ENCODE measurements around the gene AOPEP. TPM values are rescaled to one million over a fixed set of nuclear protein-coding genes. Genes with fewer than 3 reads are reported as not detected.
"Not testable (repeated sequence)": the region's sequence is repeated elsewhere in the genome, so short reads cannot be mapped to it uniquely, and the experiment has no call there.

The AOPEP gene
- total RNA-seq, 1 experiment from 2014 or later, result 55.5 TPM

DNA sequence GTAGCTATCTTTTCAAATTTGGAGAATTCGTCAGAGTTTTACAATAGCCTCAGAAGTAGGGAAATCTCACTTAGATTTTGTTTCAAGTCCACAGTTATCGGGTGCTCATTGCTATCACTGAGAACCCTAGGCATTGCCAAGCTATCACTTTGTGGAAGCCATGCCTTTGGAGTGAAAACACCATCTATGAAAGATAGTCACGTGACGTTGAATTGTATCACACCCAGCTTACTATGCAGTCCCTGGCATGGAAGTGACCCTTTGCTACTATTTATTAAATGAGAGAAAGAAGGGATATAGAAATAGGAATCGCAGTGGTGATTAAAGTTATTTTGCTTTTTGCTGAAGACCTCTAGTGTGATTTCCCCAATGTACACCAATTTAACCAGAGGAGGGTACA is 97.2 kb downstream of the AOPEP start:
- in situ Hi-C loops (cut with HindIII; ENCODE audit: low pct_unique_long_range_greater_than_20kb, low sequenced_read_pairs), result no loop called here
- DNase-seq (ENCODE audit: low read depth), result no peak

DNA sequence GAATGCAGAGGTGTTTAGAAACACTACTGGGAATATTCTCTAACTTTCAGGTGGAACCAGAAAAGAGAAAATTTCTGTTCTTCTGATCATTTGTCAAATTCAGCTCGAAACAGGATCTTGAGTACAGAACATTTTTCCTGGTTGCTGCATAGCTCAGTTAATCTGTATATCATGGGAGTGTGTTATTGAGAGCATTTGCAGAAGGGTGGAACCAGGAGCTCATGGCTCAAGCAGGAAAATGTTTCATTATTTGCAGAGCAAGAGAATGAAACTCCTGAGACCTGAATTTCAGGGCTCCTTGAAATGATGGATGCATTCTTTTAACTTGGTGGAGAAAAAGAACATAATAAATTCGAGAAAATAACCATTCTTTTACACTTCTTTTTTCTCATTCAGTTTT is 97.9 kb downstream of the AOPEP start:
- in situ Hi-C loops (cut with HindIII; ENCODE audit: low pct_unique_long_range_greater_than_20kb, low sequenced_read_pairs), result no loop called here
- no peak for DNase-seq (ENCODE audit: low read depth)

DNA sequence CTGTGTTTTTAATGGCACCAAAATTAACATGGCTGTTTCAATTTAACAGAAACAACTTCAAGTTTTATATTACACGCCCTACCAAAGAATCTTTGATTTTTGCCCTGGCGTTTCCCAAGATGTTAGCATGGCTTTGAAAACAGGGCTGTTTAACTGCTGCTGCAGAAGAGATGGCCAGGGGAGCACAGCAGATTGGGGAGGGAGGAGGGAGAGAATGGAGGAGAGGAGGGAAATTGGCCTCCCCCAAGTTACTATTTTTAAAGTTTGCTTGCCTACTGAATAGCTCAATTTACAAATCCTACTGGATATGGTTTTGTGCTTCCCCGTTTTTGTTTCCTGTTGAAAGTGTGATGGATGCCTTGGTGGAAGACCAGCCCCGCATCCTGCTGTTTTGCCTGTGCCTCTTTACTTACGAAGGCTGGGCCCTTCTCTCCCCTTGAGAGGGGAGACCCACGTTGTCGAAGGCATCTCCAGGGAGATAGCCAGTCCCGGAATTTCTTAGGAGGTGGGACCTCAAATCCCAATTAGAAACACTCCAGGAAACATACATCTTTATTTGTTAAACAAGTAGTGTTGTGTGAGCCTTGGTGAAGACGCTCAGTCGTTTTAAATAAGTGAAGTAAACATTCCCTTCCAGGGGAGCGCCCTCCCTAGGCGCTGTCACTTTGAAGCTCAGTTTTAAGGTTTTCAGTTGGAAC is 98.6 kb downstream of the AOPEP start:
- no peak for DNase-seq (ENCODE audit: low read depth)
- in situ Hi-C loops (cut with HindIII; ENCODE audit: low pct_unique_long_range_greater_than_20kb, low sequenced_read_pairs), result no loop called here

DNA sequence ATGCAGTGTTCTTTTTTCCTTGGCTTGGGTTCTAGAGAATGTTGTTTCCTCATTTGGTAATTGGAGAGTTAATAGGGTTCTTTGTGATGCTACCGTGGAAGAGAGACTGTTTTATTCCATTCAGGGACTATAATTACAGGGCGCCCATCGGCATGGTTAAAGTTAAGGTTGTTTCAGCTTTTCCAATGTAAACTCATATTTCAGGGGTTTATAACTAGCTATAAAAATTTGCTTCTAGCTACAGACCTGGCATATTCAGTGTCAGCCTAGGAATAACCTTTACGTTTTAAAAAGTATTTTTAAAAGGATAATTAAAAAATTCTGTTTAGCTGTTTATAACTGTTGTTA is 99.1 kb downstream of the AOPEP start:
- DNase-seq (ENCODE audit: low read depth), result no peak
- in situ Hi-C loops (cut with HindIII; ENCODE audit: low pct_unique_long_range_greater_than_20kb, low sequenced_read_pairs), result no loop called here

DNA sequence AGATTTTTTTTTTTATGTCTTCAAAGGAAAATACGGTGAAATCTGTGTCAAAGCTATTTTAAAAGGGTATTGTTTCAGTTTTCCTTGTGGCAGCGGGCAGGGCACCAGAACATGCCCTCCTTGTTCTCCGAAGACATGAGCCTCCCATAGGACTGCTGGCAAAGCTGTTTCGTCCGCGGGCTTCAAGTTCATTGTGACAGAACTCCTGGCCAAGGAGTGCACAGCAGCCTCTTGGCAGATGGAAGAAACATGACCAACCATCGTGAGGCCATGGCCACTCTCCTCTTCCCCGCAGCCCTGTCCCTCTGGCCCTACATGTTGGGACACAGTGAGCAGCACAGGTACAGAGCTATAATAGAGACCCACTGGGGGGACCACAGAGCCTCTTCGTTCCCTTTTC is 99.5 kb downstream of the AOPEP start:
- in situ Hi-C loops (cut with HindIII; ENCODE audit: low pct_unique_long_range_greater_than_20kb, low sequenced_read_pairs), result no loop called here
- no peak for DNase-seq (ENCODE audit: low read depth)

DNA sequence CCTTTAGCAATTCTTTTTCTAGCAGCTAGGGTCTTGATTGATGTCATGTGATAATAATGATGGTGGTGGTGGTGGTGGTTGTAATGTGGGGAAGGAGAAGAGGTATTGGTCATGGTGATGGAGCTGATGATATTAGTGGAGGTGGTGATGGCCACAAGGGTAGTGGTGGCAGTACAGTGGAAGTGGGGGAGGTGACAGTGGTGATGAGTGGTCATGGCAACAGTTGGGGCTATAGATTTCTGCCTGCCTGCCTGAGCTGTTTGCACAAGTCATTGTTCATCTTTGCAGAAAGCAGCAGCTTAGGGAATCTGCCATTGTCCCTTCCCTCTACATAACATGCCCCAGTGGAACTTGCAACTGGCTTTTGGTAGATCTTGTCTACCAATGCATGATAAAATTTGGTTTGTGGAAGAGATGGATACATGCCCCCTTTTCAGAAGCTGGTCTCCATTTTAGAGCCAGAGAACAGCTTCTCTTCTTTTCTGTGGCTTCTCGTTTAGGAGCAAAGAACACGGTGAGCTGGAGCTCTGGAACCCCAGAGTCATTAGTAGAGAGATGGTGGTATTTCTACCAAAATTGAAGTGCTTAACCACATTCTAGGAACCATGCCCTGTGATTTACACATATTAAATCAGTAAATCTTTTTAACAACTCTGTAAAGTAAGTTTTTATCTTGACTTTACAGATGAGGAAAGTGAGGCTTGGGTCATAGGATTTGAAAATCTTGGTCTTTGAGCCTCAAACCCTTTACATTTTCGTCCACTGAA is 100.3 kb downstream of the AOPEP start:
- no peak for DNase-seq (ENCODE audit: low read depth)
- in situ Hi-C loops (cut with HindIII; ENCODE audit: low pct_unique_long_range_greater_than_20kb, low sequenced_read_pairs), result no loop called here

DNA sequence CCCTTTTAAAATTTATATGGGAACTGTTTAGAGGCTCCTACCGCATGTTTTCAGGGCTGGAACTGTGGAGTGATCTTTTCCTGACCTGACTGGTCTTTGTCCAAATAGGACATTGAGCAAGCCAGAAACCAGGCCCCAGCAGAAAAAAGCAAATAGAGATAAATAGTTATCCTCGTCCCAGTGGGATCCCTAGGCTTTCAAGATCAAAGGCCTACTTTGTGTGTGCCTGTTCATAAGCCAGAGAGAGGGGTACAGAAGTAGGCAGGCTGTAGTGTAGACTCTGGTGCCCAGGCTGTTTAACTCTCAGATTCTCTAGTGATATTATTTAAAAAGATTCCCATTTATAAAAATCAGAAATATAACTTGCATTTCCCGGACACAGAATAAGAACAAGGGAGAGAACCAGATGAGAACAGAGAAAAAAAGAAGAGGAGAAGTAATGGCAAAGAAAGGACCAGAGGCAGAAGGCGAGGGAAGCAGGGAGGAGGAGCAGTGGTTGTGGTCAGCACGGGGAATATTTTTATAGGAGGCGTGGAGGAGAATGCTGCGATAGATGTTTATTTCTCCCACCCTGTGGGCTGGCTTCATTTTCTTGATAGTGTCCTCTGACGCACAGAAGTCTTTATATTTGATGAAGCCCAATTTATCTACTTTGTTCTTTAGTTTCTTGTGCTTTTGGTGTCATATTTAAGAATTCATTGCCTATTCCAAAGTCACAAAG is 101.2 kb downstream of the AOPEP start:
- in situ Hi-C loops (cut with HindIII; ENCODE audit: low pct_unique_long_range_greater_than_20kb, low sequenced_read_pairs), result no loop called here
- no peak for DNase-seq (ENCODE audit: low read depth)

DNA sequence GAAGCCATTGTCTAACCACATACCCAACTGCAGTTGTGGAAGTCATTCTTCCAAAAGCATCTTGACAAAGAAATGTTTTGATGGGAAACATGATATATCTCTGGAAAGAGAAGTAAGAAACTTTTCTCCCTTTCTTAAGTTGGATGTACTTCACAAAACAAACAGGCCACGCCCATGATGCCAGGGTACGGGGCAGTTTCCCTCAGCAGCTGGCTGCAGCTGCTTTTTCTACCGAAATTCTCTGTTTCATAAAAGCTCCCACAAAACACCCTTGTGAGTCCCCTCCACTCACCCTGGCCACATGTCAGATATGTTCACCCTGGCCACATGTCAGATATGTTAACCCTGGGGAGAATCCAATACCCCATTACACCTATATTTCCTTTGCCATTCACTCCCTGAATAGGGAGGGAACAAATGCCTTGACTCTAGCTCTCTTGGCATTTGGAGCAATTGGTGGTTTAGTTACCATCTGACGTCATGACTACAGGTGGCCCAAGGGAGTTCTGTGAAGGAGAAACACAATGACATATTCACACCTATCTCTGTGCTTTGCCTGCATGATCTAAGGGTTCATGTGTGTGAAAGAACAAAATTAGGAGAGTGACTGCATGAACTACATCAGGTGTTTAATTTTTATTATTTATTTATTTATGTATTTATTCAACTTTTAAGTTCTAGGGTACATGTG is 103.0 kb downstream of the AOPEP start:
- in situ Hi-C loops (cut with HindIII; ENCODE audit: low pct_unique_long_range_greater_than_20kb, low sequenced_read_pairs), result no loop called here
- DNase-seq (ENCODE audit: low read depth), result no peak

DNA sequence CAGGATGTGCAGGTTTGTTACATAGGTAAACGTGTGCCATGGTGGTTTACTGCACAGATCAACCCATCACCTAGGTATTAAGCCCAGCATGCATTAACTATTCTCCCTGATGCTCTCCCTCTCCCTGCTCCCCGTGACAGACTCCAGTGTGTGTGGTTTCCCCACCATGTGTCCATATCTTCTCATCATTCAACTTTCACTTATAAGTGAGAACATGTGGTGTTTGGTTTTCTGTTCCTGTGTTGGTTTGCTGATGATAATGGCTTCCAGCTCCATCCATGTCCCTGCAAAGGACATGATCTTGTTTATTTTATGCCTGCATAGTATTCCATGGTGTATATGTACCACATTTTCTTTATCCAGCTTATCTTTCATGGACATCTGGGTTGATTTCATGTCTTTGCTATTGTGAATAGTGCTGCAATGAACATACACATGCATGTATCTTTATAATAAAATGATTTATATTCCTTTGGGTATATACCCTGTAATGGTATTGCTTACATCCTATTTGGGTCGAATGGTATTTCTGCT is 103.6 kb downstream of the AOPEP start:
- in situ Hi-C loops (cut with HindIII; ENCODE audit: low pct_unique_long_range_greater_than_20kb, low sequenced_read_pairs); DNase-seq (ENCODE audit: low read depth): not testable (repeated sequence)

DNA sequence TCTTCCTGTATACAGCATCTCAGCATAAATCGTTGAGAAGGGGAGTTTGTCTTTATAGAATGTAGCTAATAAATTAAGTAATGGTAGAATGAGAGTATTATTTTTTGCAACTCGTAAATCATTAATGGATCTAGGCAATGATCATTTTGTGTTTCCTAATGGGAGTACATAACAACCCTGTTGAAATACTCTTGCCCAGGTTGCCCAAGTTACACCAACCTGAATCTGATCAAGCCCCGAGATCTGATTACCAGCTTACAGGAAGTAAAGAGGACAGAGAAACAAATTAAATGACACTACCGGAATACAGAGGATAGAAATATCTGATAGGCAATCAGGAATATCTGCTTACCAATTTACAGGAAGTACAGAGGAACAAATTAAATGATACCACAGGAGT is 107.3 kb downstream of the AOPEP start:
- in situ Hi-C loops (cut with HindIII; ENCODE audit: low pct_unique_long_range_greater_than_20kb, low sequenced_read_pairs), result no loop called here
- no peak for DNase-seq (ENCODE audit: low read depth)

DNA sequence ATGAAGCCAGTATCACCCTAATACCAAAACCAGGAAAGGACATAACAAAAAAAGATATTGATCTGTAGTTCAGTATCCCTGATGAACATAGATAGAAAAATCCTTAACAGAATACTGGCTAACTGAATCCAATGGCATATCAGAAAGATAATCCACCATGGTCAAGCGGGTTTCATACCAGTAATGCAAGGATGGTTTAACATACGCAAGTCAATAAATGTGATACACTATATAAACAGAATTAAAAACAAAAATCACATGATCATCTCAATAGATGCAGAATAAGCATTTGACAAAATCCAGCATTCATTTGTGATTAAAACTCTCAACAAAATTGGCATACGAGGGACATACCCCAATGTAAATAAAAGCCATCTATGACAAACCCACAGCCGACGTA is 110.9 kb downstream of the AOPEP start:
- in situ Hi-C loops (cut with HindIII; ENCODE audit: low pct_unique_long_range_greater_than_20kb, low sequenced_read_pairs), result no loop called here
- DNase-seq (ENCODE audit: low read depth), result no peak

DNA sequence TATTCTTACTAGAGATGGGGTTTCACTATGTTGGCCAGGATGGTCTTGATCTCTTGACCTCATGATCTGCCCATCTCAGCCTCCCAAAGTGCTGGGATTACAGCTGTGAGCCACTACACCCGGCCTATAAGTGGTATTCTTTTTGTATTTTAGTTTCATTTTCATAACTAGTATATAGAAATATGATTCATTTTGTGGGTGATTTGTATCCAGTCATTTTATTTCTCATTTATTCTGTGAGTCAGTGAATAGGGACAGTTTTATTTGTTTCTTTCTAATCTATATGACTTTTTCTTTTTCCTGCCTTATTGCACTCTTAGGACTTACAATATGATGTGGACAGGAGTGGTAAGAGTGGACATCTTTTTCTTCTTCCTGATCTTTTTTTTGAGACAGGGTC is 112.9 kb downstream of the AOPEP start:
- DNase-seq (ENCODE audit: low read depth), result no peak

DNA sequence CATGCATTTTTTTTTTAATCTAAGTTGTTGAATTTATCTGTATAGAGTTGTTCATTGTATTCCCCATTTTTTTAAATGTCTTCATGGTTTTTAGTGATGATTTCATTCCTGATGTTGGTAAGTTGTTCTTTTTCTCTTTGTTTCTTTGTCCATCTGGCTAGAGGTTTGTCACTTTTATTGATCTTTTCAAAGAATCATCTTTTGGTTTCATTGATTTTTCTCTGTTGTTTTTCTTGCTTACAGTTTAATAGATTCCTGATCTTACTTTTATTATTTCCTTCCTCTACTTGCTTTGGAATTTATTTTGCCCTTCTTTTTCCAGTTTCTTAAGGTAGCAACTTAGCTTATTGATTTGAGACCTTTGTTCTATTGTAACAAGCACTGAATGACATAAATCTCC is 114.2 kb downstream of the AOPEP start:
- in situ Hi-C loops (cut with HindIII; ENCODE audit: low pct_unique_long_range_greater_than_20kb, low sequenced_read_pairs), result no loop called here
- DNase-seq (ENCODE audit: low read depth), result no peak

More for the DNA sequence above, 112.9 kb downstream of the AOPEP start:
- in situ Hi-C loops (cut with HindIII; ENCODE audit: low pct_unique_long_range_greater_than_20kb, low sequenced_read_pairs), result no loop called here

DNA sequence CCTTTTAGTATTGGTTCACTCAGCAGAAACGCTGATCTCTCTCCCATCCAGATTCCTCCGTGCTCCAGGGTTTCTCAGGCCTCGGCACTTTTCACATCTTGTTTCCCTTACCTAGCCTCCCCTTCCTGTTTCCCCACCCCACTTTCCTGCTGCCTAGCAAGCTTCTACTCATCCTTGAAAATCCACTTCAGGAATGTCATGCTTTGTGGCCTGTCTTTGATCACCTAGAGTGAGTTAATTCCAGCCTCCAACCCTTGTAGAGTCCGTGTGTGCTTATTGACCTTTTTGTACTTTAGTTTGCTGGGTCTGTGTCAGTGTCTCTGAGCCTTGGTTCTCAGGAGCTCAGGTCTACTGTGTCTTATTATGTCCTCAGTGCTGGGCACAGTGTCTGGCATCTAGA is 116.6 kb downstream of the AOPEP start:
- in situ Hi-C loops (cut with HindIII; ENCODE audit: low pct_unique_long_range_greater_than_20kb, low sequenced_read_pairs), result no loop called here
- DNase-seq (ENCODE audit: low read depth), result no peak

DNA sequence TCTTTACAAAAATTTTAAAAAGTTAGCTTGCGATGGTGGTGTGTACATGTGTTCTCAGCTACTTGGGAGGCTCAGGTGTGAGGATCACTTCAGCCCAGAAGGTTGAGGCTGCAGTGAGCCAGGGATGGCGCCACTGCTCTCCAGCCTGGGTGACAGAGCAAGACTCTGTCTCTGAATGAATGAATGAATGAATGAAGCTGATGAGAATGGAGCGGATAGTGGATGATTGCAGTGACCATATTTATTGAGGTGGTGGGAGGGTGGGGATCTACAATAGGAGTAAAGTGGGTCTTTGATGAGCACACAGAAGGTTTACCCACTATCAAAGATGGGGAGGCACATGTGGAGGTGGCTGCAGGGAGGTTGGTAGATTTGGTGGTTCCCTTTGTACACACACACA is 120.2 kb downstream of the AOPEP start:
- in situ Hi-C loops (cut with HindIII; ENCODE audit: low pct_unique_long_range_greater_than_20kb, low sequenced_read_pairs), result no loop called here
- no peak for DNase-seq (ENCODE audit: low read depth)

DNA sequence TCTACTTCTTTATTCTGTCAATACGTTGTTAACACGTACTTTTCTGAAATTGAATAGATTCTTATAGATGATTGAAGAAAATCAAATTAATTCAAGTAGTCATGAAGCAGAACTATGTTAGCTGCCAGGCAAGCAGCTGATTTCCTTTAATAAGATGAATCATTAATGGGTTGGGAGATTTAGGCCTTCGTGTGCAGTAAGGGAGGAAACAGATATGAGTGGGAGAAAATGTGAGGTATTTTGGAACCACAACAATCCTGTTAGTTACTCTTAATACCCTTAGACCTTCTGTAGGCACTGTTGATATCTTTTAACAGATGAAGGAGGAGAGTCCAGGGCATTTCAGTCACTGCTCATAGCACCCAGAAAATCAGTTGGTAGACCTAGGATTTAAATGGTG is 121.0 kb downstream of the AOPEP start:
- in situ Hi-C loops (cut with HindIII; ENCODE audit: low pct_unique_long_range_greater_than_20kb, low sequenced_read_pairs), result no loop called here
- peak; percentile 43 for DNase-seq (ENCODE audit: low read depth)

DNA sequence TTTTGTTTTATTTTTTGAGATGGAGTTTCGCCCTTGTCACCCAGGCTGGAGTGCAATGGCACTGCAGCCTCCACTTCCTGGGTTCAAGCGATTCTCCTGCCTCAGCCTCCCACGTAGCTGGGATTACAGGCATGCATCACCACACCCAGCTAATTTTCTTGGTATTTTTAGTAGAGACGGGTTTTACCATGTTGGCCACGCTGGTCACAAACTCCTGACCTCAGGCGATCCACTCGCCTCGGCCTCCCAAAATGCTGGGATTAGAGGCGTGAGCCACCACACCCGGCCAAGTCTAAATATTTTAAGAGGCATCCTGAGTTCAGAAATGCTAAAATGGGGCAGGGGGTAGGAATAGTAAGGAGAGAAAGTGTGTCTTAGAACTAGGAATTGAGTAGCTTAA is 122.3 kb downstream of the AOPEP start:
- DNase-seq (ENCODE audit: low read depth); in situ Hi-C loops (cut with HindIII; ENCODE audit: low pct_unique_long_range_greater_than_20kb, low sequenced_read_pairs): not testable (repeated sequence)

DNA sequence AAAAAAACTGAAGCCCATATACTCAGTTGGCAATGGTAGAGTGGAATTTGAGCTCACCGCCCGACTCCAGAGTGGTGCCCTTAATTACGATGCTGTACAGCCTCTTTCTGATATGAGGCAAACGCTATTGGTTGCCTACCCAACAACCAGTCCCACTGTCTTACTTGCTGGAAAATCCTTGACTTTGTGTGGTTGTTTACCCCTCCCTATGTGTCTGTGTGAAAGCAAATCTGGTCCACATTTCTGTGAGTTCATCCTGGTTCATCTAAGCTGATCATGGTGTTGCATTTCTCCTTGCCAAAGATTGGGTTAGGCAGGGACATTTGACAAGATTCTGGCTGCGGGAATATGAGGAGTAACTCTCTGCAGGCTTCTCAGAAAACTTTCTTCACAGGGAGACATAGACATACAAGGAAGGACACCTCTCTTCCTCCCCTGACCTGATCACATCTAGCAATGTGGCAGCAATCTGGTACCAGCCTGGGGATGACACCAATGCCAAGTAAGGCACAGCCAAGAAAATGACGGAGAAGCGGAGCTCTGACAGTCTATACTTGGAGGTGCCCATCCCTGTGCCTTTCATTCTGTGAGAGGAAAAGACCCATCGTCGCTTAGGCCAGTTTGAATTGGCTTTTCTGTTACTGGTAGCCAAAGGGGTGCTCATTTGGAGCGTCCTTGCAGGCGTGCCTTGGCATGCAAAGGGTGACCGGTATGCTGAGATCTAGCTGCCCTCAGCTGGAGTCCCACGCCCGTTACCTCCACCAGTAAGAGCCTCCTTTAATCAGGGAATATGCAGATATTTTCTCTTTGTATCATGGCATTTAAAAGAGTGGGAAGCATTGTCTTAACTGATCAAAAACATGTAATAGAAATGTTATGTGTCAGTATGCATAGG is 124.3 kb downstream of the AOPEP start:
- DNase-seq (ENCODE audit: low read depth), result no peak
- in situ Hi-C loops (cut with HindIII; ENCODE audit: low pct_unique_long_range_greater_than_20kb, low sequenced_read_pairs), result no loop called here
